AG04450 (cell line): ENCODE measurements around the gene TDP1. TPM values are rescaled to one million over a fixed set of nuclear protein-coding genes. Genes with fewer than 3 reads are reported as not detected.

Experiments
- CTCF ChIA-PET: fragments of 300-600, 350-600 bp; formaldehyde crosslinking; extraction: SDS; loops from one replicate; lab custom pipeline; 2022; ENCODE audit warnings: antibody characterized with exemption, inconsistent platforms; lab: Charles Lee
- POLR2A ChIA-PET: fragments of 350-600 bp; formaldehyde crosslinking; extraction: SDS; loops from one replicate; lab custom pipeline; 2021; ENCODE audit warnings: antibody characterized with exemption, inconsistent platforms; lab: Yijun Ruan, JAX
- DNase-seq: peaks from one replicate; pipeline ENCODE4 v3.0.0-alpha.2; 2011; ENCODE audit warnings: low read depth, low spot score
- H3K27ac ChIP-seq: one replicate; pipeline ENCODE4 v1.5.1; 2012; ENCODE audit warnings: low read depth, low read length, control low read depth
- H3K27me3 ChIP-seq: one replicate; pipeline ENCODE4 v1.6.0; 2012; ENCODE audit warnings: low read length; ENCODE audit not compliant: control insufficient read depth, insufficient read depth
- H3K4me3 ChIP-seq: 2 replicates; pipeline ENCODE4 v1.5.1; 2011; ENCODE audit warnings: mild to moderate bottlenecking, low read depth, low read length, control low read depth
- H3K9me3 ChIP-seq: 2 replicates; pipeline ENCODE4 v1.5.1; 2012; ENCODE audit warnings: low read length; ENCODE audit not compliant: control insufficient read depth, insufficient read depth
- CTCF ChIP-seq: IDR thresholded peaks from 2 replicates; pipeline ENCODE4 v1.5.1; 2011; ENCODE audit warnings: low read depth, low read length, control low read depth, inconsistent platforms
- polyA plus RNA-seq: library from polyadenylated mRNA; depleted of rRNA; stranded (reverse); fragments of >200 nt; gene quantifications from 2 replicates; pipeline ENCODE4 v1.2.3, GENCODE V29; 2011

The TDP1 gene
- polyA plus RNA-seq, 1 experiment = 19.0 TPM

DNA sequence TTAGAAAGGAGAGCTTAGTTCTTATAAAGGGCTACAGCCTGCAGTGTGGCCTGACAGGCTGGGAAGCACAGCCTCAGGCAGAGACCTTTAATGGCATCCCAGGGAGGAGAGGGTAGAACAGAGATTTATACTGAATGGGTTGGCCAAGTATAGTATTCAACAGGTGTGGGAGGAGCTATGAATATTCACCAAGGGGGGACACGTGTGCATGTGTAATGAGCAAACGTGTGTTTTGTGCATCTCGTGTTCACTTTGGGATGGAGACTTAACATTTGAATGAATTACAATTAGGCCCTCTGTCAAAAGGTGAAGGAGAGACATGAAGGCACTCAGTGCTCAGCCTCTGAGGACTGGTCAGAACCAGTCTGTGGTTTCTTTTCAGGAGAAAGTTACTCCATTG, 5.2 kb downstream of the TDP1 start:
- ChIA-PET POLR2A (no interaction called here), CTCF (interaction anchor here (0.6 to 7.4 kb wide), 2 partner anchors 12 to 22 kb away, joined by 4 to 87 read pairs; no protein-coding TSS in a partner anchor)
- TF ChIP-seq CTCF = no peak
- no peak for DNase-seq
- Histone ChIP-seq H3K27me3 (no peaks in the 10 kb centered on the region), H3K9me3 (peaks cover 6% of the 10 kb centered on the region; the same call in 1 of the 2 replicates), H3K27ac (no peak overlapping the region), H3K4me3 (no peak overlapping the region)

GRCh38 chr14:89963288-89963978, 7.7 kb downstream of the TDP1 start:
- H3K9me3 ChIP-seq = no peaks in the 10 kb centered on the region
- H3K27me3 ChIP-seq = no peaks in the 10 kb centered on the region
- no peak overlapping the region for H3K4me3 ChIP-seq
- H3K27ac ChIP-seq = no peak overlapping the region
- ChIA-PET POLR2A (no interaction called here), CTCF (interaction anchor here (7.4 kb wide), 1 partner anchor 10 kb away, joined by 87 read pairs; no protein-coding TSS in a partner anchor)
- no peak for DNase-seq
- TF ChIP-seq CTCF = no peak

DNA sequence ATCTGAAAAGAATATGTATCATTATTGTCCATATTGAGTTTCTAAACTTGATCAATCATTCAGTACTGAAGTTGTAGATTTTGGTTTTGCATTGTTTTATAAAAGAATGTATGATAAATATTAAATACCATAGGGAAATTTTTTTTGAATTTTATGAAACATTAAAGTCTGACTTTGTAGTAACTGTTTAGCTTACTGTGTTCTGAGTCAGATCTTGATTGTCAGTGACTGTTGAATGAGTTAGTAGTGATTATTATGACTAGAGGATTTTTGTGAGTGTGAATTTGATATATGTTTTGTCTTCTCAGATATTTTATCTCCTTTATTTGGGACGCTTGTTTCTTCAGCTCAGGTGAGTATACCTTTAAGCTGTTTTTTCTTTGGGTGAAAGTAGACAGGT, 10.1 kb downstream of the TDP1 start:
- Histone ChIP-seq H3K27ac (no peak overlapping the region), H3K27me3 (no peaks in the 10 kb centered on the region), H3K4me3 (no peak overlapping the region), H3K9me3 (no peaks in the 10 kb centered on the region)
- POLR2A ChIA-PET = no interaction called here
- DNase-seq = no peak
- TF ChIP-seq CTCF = no peak
- CTCF ChIA-PET = interaction anchor here (7.4 kb wide), 1 partner anchor 7 kb away, joined by 87 read pairs; no protein-coding TSS in a partner anchor

GRCh38 chr14:89973234-89973823, 17.6 kb downstream of the TDP1 start:
- Histone ChIP-seq H3K9me3 (no peaks in the 10 kb centered on the region), H3K27ac (no peak overlapping the region), H3K27me3 (no peaks in the 10 kb centered on the region), H3K4me3 (no peak overlapping the region)
- ChIA-PET POLR2A (no interaction called here), CTCF (interaction anchor here (0.5 to 4.1 kb wide), 56 partner anchors 9 to 1345 kb away, joined by 3 to 101 read pairs (median 4); partner anchors contain the start of genes EFCAB11, KCNK13 and TDP1)
- DNase-seq = peak; percentile 27
- peak; percentile 92 for TF ChIP-seq CTCF

- H3K9me3 ChIP-seq = no peaks in the 10 kb centered on the region
- H3K27me3 ChIP-seq = no peaks in the 10 kb centered on the region
- no peak overlapping the region for H3K4me3 ChIP-seq
- H3K27ac ChIP-seq = no peak overlapping the region
- DNase-seq = no peak
- TF ChIP-seq CTCF = no peak
- ChIA-PET CTCF (interaction anchor here (0.7 kb wide), 1 partner anchor 258 kb away, joined by 4 read pairs; no protein-coding TSS in a partner anchor), POLR2A (interaction anchor here (0.5 kb wide), 1 partner anchor 89 kb away, joined by 3 read pairs; no protein-coding TSS in a partner anchor)
These were observed 21.9 kb downstream of the TDP1 start for GRCh38 chr14:89977668-89978067.
